Mucosa of gallbladder (tissue), 1 donor: ENCODE data around the gene FRMD3. TPM values are rescaled to one million over a fixed set of nuclear protein-coding genes. Genes with fewer than 3 reads are reported as not detected.

Source experiments
- total RNA-seq: library from RNA; stranded (reverse); gene quantifications from one replicate; pipeline ENCODE4 v1.2.1, GENCODE V29; 2021
- donor health status: DM: no; HTN: no; CAD: no.

Gene FRMD3
- total RNA-seq, 1 donor from 2014 or later = 3.6 TPM

Other genes with a start within 250 kb of the FRMD3 start
- 6.1 TPM for gene IDNK, start 84.7 kb upstream of the FRMD3 start, total RNA-seq
- gene UBQLN1, start 169.6 kb upstream of the FRMD3 start, total RNA-seq = 101 TPM